Naive thymus-derived CD4-positive, alpha-beta T cell (primary cell): ENCODE data around the gene ARHGAP12. TPM values are rescaled to one million over a fixed set of nuclear protein-coding genes. Genes with fewer than 3 reads are reported as not detected.

Experiments used
- ATAC-seq: fragments of 150-1000 bp; cut with Tn5 transposase; 2 replicates; pipeline ENCODE4 v1.10.0; 2021; ENCODE audit warnings: mild to moderate bottlenecking, moderate library complexity
- CTCF ChIA-PET: fragments of 350-600 bp; sonication (Branson Sonifier 250); formaldehyde crosslinking; loops from one replicate; lab custom pipeline; 2021; ENCODE audit warnings: antibody characterized with exemption; lab: Charles Lee
- POLR2A ChIA-PET: fragments of 350-600 bp; sonication (Branson Sonifier 250); formaldehyde crosslinking; loops from one replicate; lab custom pipeline; 2021; ENCODE audit warnings: antibody characterized with exemption, inconsistent platforms; lab: Charles Lee
- DNase-seq, 9 donors: peaks; one replicate each; pipeline versions ENCODE4 v3.0.0 to v3.0.0-alpha.2; 2020 to 2022; ENCODE audit warnings: mixed read lengths in 1 of 9
- H3K27ac ChIP-seq: one replicate; pipeline ENCODE4 v1.7.0; 2013; ENCODE audit warnings: mild to moderate bottlenecking, low read depth, low read length, moderate library complexity
- H3K27me3 ChIP-seq, 2 donors: one replicate each; pipeline ENCODE4 v1.7.0; 2013; ENCODE audit warnings: low read length in 2 of 2, mild to moderate bottlenecking in 2 of 2, moderate library complexity in 2 of 2; ENCODE audit not compliant: control insufficient read depth in 2 of 2, insufficient read depth in 2 of 2
- H3K36me3 ChIP-seq, 3 experiments: 1 replicate in 2 of 3; 2 replicates in 1 of 3; pipeline ENCODE4 v1.7.0; 2013; ENCODE audit warnings: low read length in 3 of 3, mild to moderate bottlenecking in 3 of 3, moderate library complexity in 1 of 3; ENCODE audit not compliant: insufficient read depth in 3 of 3, control insufficient read depth in 2 of 3
- H3K4me1 ChIP-seq, 2 donors: one replicate each; pipeline ENCODE4 v1.7.0; 2013; ENCODE audit warnings: low read length in 2 of 2, mild to moderate bottlenecking in 2 of 2, moderate library complexity in 1 of 2; ENCODE audit not compliant: control insufficient read depth in 2 of 2, insufficient read depth in 2 of 2
- H3K4me3 ChIP-seq: 2 replicates; pipeline ENCODE4 v1.7.0; 2013; ENCODE audit warnings: mild to moderate bottlenecking, low read length
- H3K9me3 ChIP-seq, 3 experiments: 1 replicate in 2 of 3; 2 replicates in 1 of 3; pipeline ENCODE4 v1.7.0; 2013; ENCODE audit warnings: low read length in 3 of 3; ENCODE audit not compliant: control insufficient read depth in 2 of 3
- H3K27ac Mint-ChIP-seq, 9 donors: one replicate each; pipeline ENCODE4 v1.8.0; 2020 to 2022; ENCODE audit warnings: mixed read lengths in 9 of 9, mild to moderate bottlenecking in 8 of 9, moderate library complexity in 5 of 9, inconsistent platforms in 2 of 9
- H3K27me3 Mint-ChIP-seq, 5 donors: one replicate each; pipeline ENCODE4 v1.8.0; 2021 to 2022; ENCODE audit warnings: mixed read lengths in 5 of 5, mild to moderate bottlenecking in 1 of 5
- H3K36me3 Mint-ChIP-seq, 5 donors: one replicate each; pipeline ENCODE4 v1.8.0; 2020 to 2022; ENCODE audit warnings: mixed read lengths in 5 of 5, mild to moderate bottlenecking in 3 of 5, inconsistent platforms in 1 of 5
- H3K4me1 Mint-ChIP-seq, 7 donors: one replicate each; pipeline ENCODE4 v1.8.0; 2020 to 2022; ENCODE audit warnings: mixed read lengths in 7 of 7, mild to moderate bottlenecking in 3 of 7, inconsistent platforms in 1 of 7
- H3K4me3 Mint-ChIP-seq, 10 donors: one replicate each; pipeline ENCODE4 v1.8.0; 2020 to 2022; ENCODE audit warnings: mild to moderate bottlenecking in 10 of 10, mixed read lengths in 10 of 10, moderate library complexity in 6 of 10, inconsistent platforms in 2 of 10
- H3K9me3 Mint-ChIP-seq, 11 donors: one replicate each; pipeline ENCODE4 v1.8.0; 2020 to 2022; ENCODE audit warnings: mixed read lengths in 11 of 11, mild to moderate bottlenecking in 4 of 11, inconsistent platforms in 1 of 11, moderate library complexity in 1 of 11
- intact Hi-C, 2 donors: fragments of 100-400 bp; cut with micrococcal nuclease; formaldehyde crosslinking; loops; one replicate each; pipeline ENCODE4 v1.15.1; 2023
- polyA plus RNA-seq, 2 donors: library from polyadenylated mRNA; unstranded; fragments of 300-500 nt; fragmentation: Illumina TruSeq; gene quantifications; one replicate each; pipeline ENCODE4 v1.2.3, GENCODE V29; 2021
- total RNA-seq, 6 experiments: library from RNA in 5 of 6; stranded (reverse) in 5 of 6; gene quantifications; 1 replicate in 5 of 6; 2 replicates in 1 of 6; pipeline ENCODE4 v1.2.3 and lab custom pipeline; 2021 to 2026

The ARHGAP12 gene
- total and polyA plus RNA-seq, 7 experiments from 2014 or later = 10.5 to 34.6 (median 22.4) TPM

GRCh38 chr10:31958856-31959255 lies 30.2 kb upstream of the ARHGAP12 start:
- no peak overlapping the region for H3K27ac Mint-ChIP-seq
- POLR2A ChIA-PET = no interaction called here
- no peak overlapping the region for H3K27ac ChIP-seq
- H3K4me1 ChIP-seq = no peaks in the 10 kb centered on the region
- DNase-seq (no peak), ATAC-seq (no peak)
- H3K27me3 ChIP-seq = no peaks in the 10 kb centered on the region
- peaks cover 0 to 3% (median 0%) of the 10 kb centered on the region in 3 experiments for H3K9me3 ChIP-seq
- H3K36me3 Mint-ChIP-seq = peaks cover 4 to 14% (median 9%) of the 10 kb centered on the region in 5 donors
- H3K4me1 Mint-ChIP-seq = peaks cover 12 to 23% (median 18%) of the 10 kb centered on the region in 7 donors
- intact Hi-C loops = no loop called here
- H3K36me3 ChIP-seq = no peaks in the 10 kb centered on the region
- peaks cover 5 to 17% (median 10%) of the 10 kb centered on the region in 11 donors for H3K9me3 Mint-ChIP-seq
- no peaks in the 10 kb centered on the region for H3K27me3 Mint-ChIP-seq
- no peak overlapping the region for H3K4me3 ChIP-seq
- CTCF ChIA-PET = interaction anchor here (0.9 kb wide), 1 partner anchor 96 kb away, joined by 3 read pairs; no protein-coding TSS in a partner anchor
- H3K4me3 Mint-ChIP-seq = no peak overlapping the region

GRCh38 chr10:31956200-31956946 lies 27.7 kb upstream of the ARHGAP12 start:
- H3K4me3 ChIP-seq = no peak overlapping the region
- ChIA-PET CTCF (no interaction called here), POLR2A (no interaction called here)
- H3K27me3 ChIP-seq = no peaks in the 10 kb centered on the region
- ATAC-seq (no peak), DNase-seq (no peak)
- H3K27ac ChIP-seq = no peak overlapping the region
- H3K27ac Mint-ChIP-seq = no peak overlapping the region
- H3K4me3 Mint-ChIP-seq = no peak overlapping the region
- H3K36me3 ChIP-seq = no peaks in the 10 kb centered on the region
- peaks cover under 1 to 11% (median 6%) of the 10 kb centered on the region in 7 donors for H3K4me1 Mint-ChIP-seq
- H3K9me3 ChIP-seq = peaks cover 0 to 3% (median 0%) of the 10 kb centered on the region in 3 experiments
- peaks cover 4 to 15% (median 9%) of the 10 kb centered on the region in 5 donors for H3K36me3 Mint-ChIP-seq
- H3K9me3 Mint-ChIP-seq = peaks cover 5 to 23% (median 11%) of the 10 kb centered on the region in 11 donors
- no peaks in the 10 kb centered on the region for H3K27me3 Mint-ChIP-seq
- H3K4me1 ChIP-seq = no peaks in the 10 kb centered on the region
- intact Hi-C loops = no loop called here

GRCh38 chr10:31954410-31955191 lies 26.0 kb upstream of the ARHGAP12 start:
- ChIA-PET CTCF (no interaction called here), POLR2A (no interaction called here)
- Histone ChIP-seq H3K4me3 (no peak overlapping the region), H3K9me3 (peaks cover 0 to 3% (median 0%) of the 10 kb centered on the region in 3 experiments), H3K36me3 (no peaks in the 10 kb centered on the region), H3K27me3 (no peaks in the 10 kb centered on the region), H3K27ac (no peak overlapping the region), H3K4me1 (no peaks in the 10 kb centered on the region)
- no peak overlapping the region for H3K27ac Mint-ChIP-seq
- H3K4me3 Mint-ChIP-seq = no peak overlapping the region
- intact Hi-C loops = no loop called here
- no peaks in the 10 kb centered on the region for H3K27me3 Mint-ChIP-seq
- no peak for ATAC-seq
- peaks cover 0 to 13% (median 0%) of the 10 kb centered on the region in 7 donors for H3K4me1 Mint-ChIP-seq
- H3K9me3 Mint-ChIP-seq = peaks cover 5 to 30% (median 14%) of the 10 kb centered on the region in 11 donors
- H3K36me3 Mint-ChIP-seq = peaks cover 4 to 19% (median 10%) of the 10 kb centered on the region in 5 donors
- no peak for DNase-seq

GRCh38 chr10:31953480-31953879 lies 24.8 kb upstream of the ARHGAP12 start:
- no peak for ATAC-seq
- Mint-ChIP-seq H3K36me3 (peaks cover 4 to 19% (median 10%) of the 10 kb centered on the region in 5 donors), H3K27me3 (no peaks in the 10 kb centered on the region), H3K27ac (no peak overlapping the region), H3K9me3 (peaks cover 5 to 30% (median 14%) of the 10 kb centered on the region in 11 donors), H3K4me3 (no peak overlapping the region), H3K4me1 (peaks cover 0 to 13% (median 0%) of the 10 kb centered on the region in 7 donors)
- no peaks in the 10 kb centered on the region for H3K27me3 ChIP-seq
- intact Hi-C loops = no loop called here
- ChIA-PET CTCF (no interaction called here), POLR2A (no interaction called here)
- H3K36me3 ChIP-seq = no peaks in the 10 kb centered on the region
- H3K27ac ChIP-seq = no peak overlapping the region
- H3K4me1 ChIP-seq = no peaks in the 10 kb centered on the region
- H3K4me3 ChIP-seq = no peak overlapping the region
- no peak for DNase-seq
- peaks cover 0 to 3% (median 0%) of the 10 kb centered on the region in 3 experiments for H3K9me3 ChIP-seq

- Mint-ChIP-seq H3K36me3 (peaks cover 4 to 19% (median 10%) of the 10 kb centered on the region in 5 donors), H3K4me3 (no peak overlapping the region), H3K4me1 (peaks cover 0 to 13% (median 0%) of the 10 kb centered on the region in 7 donors), H3K9me3 (peaks cover 5 to 30% (median 14%) of the 10 kb centered on the region in 11 donors), H3K27me3 (no peaks in the 10 kb centered on the region), H3K27ac (no peak overlapping the region)
- POLR2A ChIA-PET = no interaction called here
- CTCF ChIA-PET = no interaction called here
- intact Hi-C loops = no loop called here
- ATAC-seq = no peak
- Histone ChIP-seq H3K9me3 (peaks cover 0 to 3% (median 0%) of the 10 kb centered on the region in 3 experiments), H3K4me3 (no peak overlapping the region), H3K27ac (no peak overlapping the region), H3K36me3 (no peaks in the 10 kb centered on the region), H3K27me3 (no peaks in the 10 kb centered on the region), H3K4me1 (no peaks in the 10 kb centered on the region)
- DNase-seq = no peak
Measured at GRCh38 chr10:31953080-31953479, 24.4 kb upstream of the ARHGAP12 start.

GRCh38 chr10:31952066-31952465 lies 23.4 kb upstream of the ARHGAP12 start:
- no peaks in the 10 kb centered on the region for H3K27me3 ChIP-seq
- DNase-seq (no peak), ATAC-seq (no peak)
- H3K9me3 ChIP-seq = peaks cover 0 to 3% (median 0%) of the 10 kb centered on the region in 3 experiments
- Mint-ChIP-seq H3K4me1 (peaks cover 0 to 13% (median 0%) of the 10 kb centered on the region in 7 donors), H3K4me3 (no peak overlapping the region), H3K36me3 (peaks cover 8 to 19% (median 10%) of the 10 kb centered on the region in 5 donors), H3K27me3 (no peaks in the 10 kb centered on the region), H3K27ac (no peak overlapping the region), H3K9me3 (peaks cover 5 to 30% (median 14%) of the 10 kb centered on the region in 11 donors)
- intact Hi-C loops = no loop called here
- no peaks in the 10 kb centered on the region for H3K4me1 ChIP-seq
- no peak overlapping the region for H3K27ac ChIP-seq
- ChIA-PET POLR2A (no interaction called here), CTCF (no interaction called here)
- H3K36me3 ChIP-seq = no peaks in the 10 kb centered on the region
- H3K4me3 ChIP-seq = no peak overlapping the region
